Astrocyte (in vitro differentiated cells and primary cell): Measurements from ENCODE around the gene KIRREL3.

Source experiments
- EZH2 ChIP-seq: IDR thresholded peaks from 2 replicates; pipeline ENCODE4 v1.6.1; 2012; ENCODE audit warnings: mild to moderate bottlenecking, low read length, inconsistent platforms; ENCODE audit not compliant: insufficient read depth
- TF ChIP-seq, protein P1 (sequence below): IDR thresholded peaks from 2 replicates; pipeline ENCODE4 v1.5.1; 2011; ENCODE audit warnings: low read depth, mild to moderate bottlenecking, inconsistent platforms, low read length, moderate library complexity; ENCODE audit not compliant: insufficient read depth

GRCh38 chr11:126824035-126824607, 176.4 kb downstream of the KIRREL3 start:
- TF ChIP-seq, protein P1, sequence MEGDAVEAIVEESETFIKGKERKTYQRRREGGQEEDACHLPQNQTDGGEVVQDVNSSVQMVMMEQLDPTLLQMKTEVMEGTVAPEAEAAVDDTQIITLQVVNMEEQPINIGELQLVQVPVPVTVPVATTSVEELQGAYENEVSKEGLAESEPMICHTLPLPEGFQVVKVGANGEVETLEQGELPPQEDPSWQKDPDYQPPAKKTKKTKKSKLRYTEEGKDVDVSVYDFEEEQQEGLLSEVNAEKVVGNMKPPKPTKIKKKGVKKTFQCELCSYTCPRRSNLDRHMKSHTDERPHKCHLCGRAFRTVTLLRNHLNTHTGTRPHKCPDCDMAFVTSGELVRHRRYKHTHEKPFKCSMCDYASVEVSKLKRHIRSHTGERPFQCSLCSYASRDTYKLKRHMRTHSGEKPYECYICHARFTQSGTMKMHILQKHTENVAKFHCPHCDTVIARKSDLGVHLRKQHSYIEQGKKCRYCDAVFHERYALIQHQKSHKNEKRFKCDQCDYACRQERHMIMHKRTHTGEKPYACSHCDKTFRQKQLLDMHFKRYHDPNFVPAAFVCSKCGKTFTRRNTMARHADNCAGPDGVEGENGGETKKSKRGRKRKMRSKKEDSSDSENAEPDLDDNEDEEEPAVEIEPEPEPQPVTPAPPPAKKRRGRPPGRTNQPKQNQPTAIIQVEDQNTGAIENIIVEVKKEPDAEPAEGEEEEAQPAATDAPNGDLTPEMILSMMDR: no peak
- no peak for TF ChIP-seq EZH2
